Endothelial cell of umbilical vein (primary cell): ENCODE results near the gene CDK9. TPM values are rescaled to one million over a fixed set of nuclear protein-coding genes. Genes with fewer than 3 reads are reported as not detected.

Experiments used
- BruUV-seq: library from RNA; stranded (reverse); fragments of 400-500 nt; replicated peaks from 2 replicates; lab custom pipeline; 2021; lab: Mats Ljungman, UMichigan
- CTCF ChIA-PET: fragments of 300-600, 350-600 bp; sonication (Branson Sonifier 250); formaldehyde crosslinking; loops from one replicate; lab custom pipeline; 2021; ENCODE audit warnings: antibody characterized with exemption, inconsistent platforms; lab: Charles Lee
- POLR2A ChIA-PET: fragments of 300-600, 350-600 bp; sonication (Branson Sonifier 250); formaldehyde crosslinking; loops from one replicate; lab custom pipeline; 2021; ENCODE audit warnings: antibody characterized with exemption, inconsistent platforms; lab: Charles Lee
- DNase-seq: peaks from one replicate; pipeline ENCODE4 v3.0.0-alpha.2; 2011; ENCODE audit warnings: low read depth, low spot score
- FAIRE-seq: peaks from 2 replicates; lab custom pipeline; 2011; peaks lifted over from hg19 to GRCh38; lab: Jason Lieb, UNC
- H2AFZ ChIP-seq: 2 replicates; pipeline ENCODE4 v1.6.0; 2012; ENCODE audit warnings: low read depth, low read length, control low read depth, inconsistent platforms
- H3K27ac ChIP-seq: 2 replicates; pipeline ENCODE4 v1.5.1; 2011; ENCODE audit warnings: low read depth, mild to moderate bottlenecking, control low read depth, low read length, moderate library complexity; ENCODE audit not compliant: insufficient read depth
- H3K27me3 ChIP-seq, 2 experiments: 2 replicates each; pipeline versions ENCODE4 v1.6.0 to v1.6.1; 2011; ENCODE audit warnings: low read length in 2 of 2, mixed read lengths in 1 of 2; ENCODE audit not compliant: control insufficient read depth in 2 of 2, insufficient read depth in 2 of 2
- H3K36me3 ChIP-seq, 2 experiments: 2 replicates in 1 of 2; 3 replicates in 1 of 2; pipeline ENCODE4 v1.5.1; 2011; ENCODE audit warnings: low read length in 2 of 2, mild to moderate bottlenecking in 1 of 2, moderate library complexity in 1 of 2; ENCODE audit not compliant: control insufficient read depth in 2 of 2, insufficient read depth in 2 of 2; ENCODE audit errors: extremely low read depth in 1 of 2
- H3K4me1 ChIP-seq: 3 replicates; pipeline ENCODE4 v1.5.1; 2011; ENCODE audit warnings: mild to moderate bottlenecking, low read length; ENCODE audit not compliant: control insufficient read depth, insufficient read depth; ENCODE audit errors: extremely low read depth
- H3K4me2 ChIP-seq: 2 replicates; pipeline ENCODE4 v1.6.1; 2011; ENCODE audit warnings: low read length, control low read depth, mixed read lengths; ENCODE audit not compliant: insufficient read depth
- H3K4me3 ChIP-seq, 3 experiments: fragments of 200-600 bp in 1 of 3; sonication (generic), shearing (Covaris generic) in 1 of 3; replicated peaks in 1 of 3; 2 replicates each; pipeline ENCODE4 v1.5.1; 2011 to 2016; ENCODE audit warnings: control low read depth in 3 of 3, low read length in 3 of 3, mild to moderate bottlenecking in 2 of 3, inconsistent platforms in 1 of 3, low read depth in 1 of 3, moderate library complexity in 1 of 3; ENCODE audit not compliant: insufficient read depth in 1 of 3
- H3K79me2 ChIP-seq: 2 replicates; pipeline ENCODE4 v1.6.0; 2012; ENCODE audit warnings: low read length, inconsistent platforms; ENCODE audit not compliant: control insufficient read depth, insufficient read depth
- H3K9ac ChIP-seq: replicated peaks from 2 replicates; pipeline ENCODE3; 2011; ENCODE audit warnings: low read length, control low read depth; ENCODE audit not compliant: insufficient read depth; ENCODE audit errors: extremely low read depth
- H3K9me1 ChIP-seq: replicated peaks from 3 replicates; pipeline ENCODE4 v1.6.0; 2011; ENCODE audit warnings: mild to moderate bottlenecking, low read length; ENCODE audit not compliant: control insufficient read depth, insufficient read depth; ENCODE audit errors: extremely low read depth
- H3K9me3 ChIP-seq: replicated peaks from 2 replicates; pipeline ENCODE4 v1.5.1; 2012; ENCODE audit warnings: low read length, inconsistent platforms; ENCODE audit not compliant: control insufficient read depth, insufficient read depth
- H4K20me1 ChIP-seq: replicated peaks from 2 replicates; pipeline ENCODE3; 2011; ENCODE audit warnings: mild to moderate bottlenecking, low read length; ENCODE audit not compliant: control insufficient read depth, insufficient read depth; ENCODE audit errors: extremely low read depth
- CTCF ChIP-seq, 2 donors: IDR thresholded peaks; 1 replicate in 1 of 2; 2 replicates in 1 of 2; pipeline ENCODE4 v1.5.1; 2011; ENCODE audit warnings: low read length in 2 of 2, mild to moderate bottlenecking in 2 of 2, moderate library complexity in 2 of 2, control low read depth in 1 of 2, inconsistent platforms in 1 of 2, low read depth in 1 of 2; ENCODE audit not compliant: insufficient read depth in 1 of 2; ENCODE audit errors: extremely low read depth in 1 of 2
- EZH2 ChIP-seq: IDR thresholded peaks from 2 replicates; pipeline ENCODE4 v1.6.1; 2012; ENCODE audit warnings: borderline replicate concordance, low read depth, mild to moderate bottlenecking, moderate library complexity, low read length, inconsistent platforms; ENCODE audit not compliant: severe bottlenecking
- FOS ChIP-seq: IDR thresholded peaks from 2 replicates; pipeline ENCODE4 v1.6.1; 2011; ENCODE audit warnings: mild to moderate bottlenecking, low read length, moderate library complexity, borderline replicate concordance; ENCODE audit not compliant: insufficient read depth
- GATA2 ChIP-seq: IDR thresholded peaks from 2 replicates; pipeline ENCODE4 v1.7.0; 2011; ENCODE audit warnings: low read depth, mild to moderate bottlenecking, moderate library complexity, mixed read lengths, low read length; ENCODE audit not compliant: insufficient read length, insufficient read depth
- JUN ChIP-seq: IDR thresholded peaks from 2 replicates; pipeline ENCODE4 v1.6.1; 2011; ENCODE audit warnings: borderline replicate concordance, low read depth; ENCODE audit not compliant: insufficient read length, insufficient read depth
- MYC ChIP-seq: IDR thresholded peaks from one replicate; pipeline ENCODE4 v1.6.1; 2011; ENCODE audit warnings: mild to moderate bottlenecking, low read depth, low read length
- POLR2A ChIP-seq: IDR thresholded peaks from 2 replicates; pipeline ENCODE4 v1.6.1; 2012; ENCODE audit warnings: low read depth, mild to moderate bottlenecking, control low read depth, low read length
- POLR2AphosphoS5 ChIP-seq: IDR thresholded peaks from 2 replicates; pipeline ENCODE4 v1.6.1; 2012; ENCODE audit warnings: low read depth, mild to moderate bottlenecking, control low read depth, low read length, moderate library complexity; ENCODE audit not compliant: insufficient read depth
- dilution Hi-C: fragments of 300-500 bp; cut with MboI; formaldehyde crosslinking; loops from one replicate; pipeline ENCODE4 v1.15.0; 2019; ENCODE audit warnings: low sequenced_read_pairs; ENCODE audit not compliant: extremely low pct_ligation_motif_present
- intact Hi-C: fragments of 100-400 bp; cut with micrococcal nuclease; formaldehyde crosslinking; loops from one replicate; pipeline ENCODE4 v1.10.0; 2022
- polyA plus RNA-seq, 4 experiments: library from polyadenylated mRNA; depleted of rRNA in 3 of 4; stranded (reverse) in 3 of 4; unstranded in 1 of 4; fragments of >200 nt; gene quantifications; 2 replicates each; pipeline versions ENCODE4 v1.2.1 to v1.2.3, GENCODE V29; 2011 to 2012; ENCODE audit warnings: missing spikeins in 1 of 4
- total RNA-seq: library from RNA; stranded (reverse); gene quantifications from 2 replicates; pipeline ENCODE4 v1.2.3, GENCODE V29; 2021
- TF ChIP-seq, protein P1 (sequence below): IDR thresholded peaks from 2 replicates; pipeline ENCODE4 v1.6.1; 2011; ENCODE audit not compliant: insufficient read depth, insufficient read length

The CDK9 gene
- total and polyA plus RNA-seq, 2 donors (not counting 3 experiments of a cell fraction or from before 2014, with no cell fraction given), result 92.2 to 124 TPM

- Histone ChIP-seq H3K9ac (no peak overlapping the region), H3K27ac (no peak overlapping the region), H4K20me1 (no peaks in the 10 kb centered on the region), H3K9me3 (no peaks in the 10 kb centered on the region), H3K9me1 (no peaks in the 10 kb centered on the region), H2AFZ (no peak overlapping the region), H3K4me3 (no peak overlapping the region), H3K36me3 (peaks cover 18 to 22% of the 10 kb centered on the region in 2 experiments), H3K4me1 (peaks cover 14% of the 10 kb centered on the region), H3K27me3 (no peaks in the 10 kb centered on the region), H3K79me2 (peaks cover 19% of the 10 kb centered on the region), H3K4me2 (no peak overlapping the region)
- no peak for TF ChIP-seq EZH2
- no peak for TF ChIP-seq MYC
- TF ChIP-seq, protein P1, sequence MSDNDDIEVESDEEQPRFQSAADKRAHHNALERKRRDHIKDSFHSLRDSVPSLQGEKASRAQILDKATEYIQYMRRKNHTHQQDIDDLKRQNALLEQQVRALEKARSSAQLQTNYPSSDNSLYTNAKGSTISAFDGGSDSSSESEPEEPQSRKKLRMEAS, result no peak
- TF ChIP-seq GATA2, result no peak
- TF ChIP-seq POLR2A, result no peak
- TF ChIP-seq JUN, result no peak
- no peak for TF ChIP-seq FOS
- no peak for TF ChIP-seq POLR2AphosphoS5
- no peak for TF ChIP-seq CTCF (IDR thresholded peaks at IDR 0.05; ENCODE audit: extremely low read depth in 1 of 2, insufficient read depth in 1 of 2, low read depth in 1 of 2, low read length in 2 of 2)
- no TSS peak for BruUV-seq
- intact Hi-C loops, result no loop called here
- CTCF ChIA-PET, result interaction anchor here (1.6 to 2.5 kb wide), 2 partner anchors 59 to 76 kb away, joined by 6 to 25 read pairs; partner anchors contain the start of gene TOR2A
- DNase-seq (no peak), FAIRE-seq (no peak)
- POLR2A ChIA-PET, result no interaction called here
- dilution Hi-C loops, result no loop called here
These were observed 8.4 kb downstream of the CDK9 start for GRCh38 chr9:127794001-127794791.
